Large intestine (tissue), 12 donors: Measurements from ENCODE around the gene DNAJB12. TPM values are rescaled to one million over a fixed set of nuclear protein-coding genes. Genes with fewer than 3 reads are reported as not detected.
"Not testable (repeated sequence)": the region's sequence is repeated elsewhere in the genome, so short reads cannot be mapped to it uniquely, and the experiment has no call there.

Experiments
- DNase-seq, 2 donors: peaks; one replicate each; pipeline versions ENCODE4 v3.0.0 to v3.0.0-alpha.2; 2013
- H3K27ac ChIP-seq: one replicate; pipeline ENCODE4 v1.5.1; 2013; ENCODE audit warnings: low read length
- H3K27me3 ChIP-seq: 2 replicates; pipeline ENCODE4 v1.6.1; 2013; ENCODE audit warnings: low read length; ENCODE audit not compliant: control insufficient read depth, insufficient read depth
- H3K36me3 ChIP-seq: 2 replicates; pipeline ENCODE4 v1.6.1; 2013; ENCODE audit warnings: low read length; ENCODE audit not compliant: control insufficient read depth, insufficient read depth
- H3K4me1 ChIP-seq: one replicate; pipeline ENCODE4 v1.6.1; 2013; ENCODE audit warnings: low read length; ENCODE audit not compliant: control insufficient read depth, insufficient read depth
- H3K4me3 ChIP-seq: one replicate; pipeline ENCODE4 v1.5.1; 2013; ENCODE audit warnings: low read length
- H3K9me3 ChIP-seq: one replicate; pipeline ENCODE4 v1.6.1; 2013; ENCODE audit warnings: mild to moderate bottlenecking, low read depth, low read length, moderate library complexity; ENCODE audit not compliant: control insufficient read depth
- WGBS: methylation state at CpG from one replicate; pipeline ENCODE4 v1.1.5; 2013; ENCODE audit warnings: low lambda C conversion rate; ENCODE audit not compliant: insufficient coverage; 5-methylcytosine and 5-hydroxymethylcytosine counted together
- long read RNA-seq, 11 donors: transcript quantifications; one replicate each; lab custom pipeline, GENCODE V29; 2026
- polyA plus RNA-seq: library from polyadenylated mRNA; unstranded; fragments of 120-200 nt; gene quantifications from one replicate; pipeline ENCODE4 v1.2.1, GENCODE V29; 2013

DNAJB12 gene
- polyA plus RNA-seq, result 35.3 TPM
- long read RNA-seq, donor 1, full-length matches to known transcripts, result 6 of 6 reads
- long read RNA-seq, donor 1, partial matches to known transcripts, result 0 of 6 reads
- long read RNA-seq, donor 1, other reads (novel, unspliced or antisense), result 0 of 6 reads
- long read RNA-seq, donor 2, full-length matches to known transcripts, result 11 of 16 reads
- long read RNA-seq, donor 2, partial matches to known transcripts, result 5 of 16 reads
- long read RNA-seq, donor 2, other reads (novel, unspliced or antisense), result 0 of 16 reads
- long read RNA-seq, donor 3, result 0 reads
- long read RNA-seq, donor 4, full-length matches to known transcripts, result 2 of 2 reads
- long read RNA-seq, donor 4, partial matches to known transcripts, result 0 of 2 reads
- long read RNA-seq, donor 4, other reads (novel, unspliced or antisense), result 0 of 2 reads
- long read RNA-seq, donor 5, full-length matches to known transcripts, result 7 of 7 reads
- long read RNA-seq, donor 5, partial matches to known transcripts, result 0 of 7 reads
- long read RNA-seq, donor 5, other reads (novel, unspliced or antisense), result 0 of 7 reads
- long read RNA-seq, donor 6, full-length matches to known transcripts, result 11 of 16 reads
- long read RNA-seq, donor 6, partial matches to known transcripts, result 5 of 16 reads
- long read RNA-seq, donor 6, other reads (novel, unspliced or antisense), result 0 of 16 reads
- long read RNA-seq, donor 7, full-length matches to known transcripts, result 5 of 5 reads
- long read RNA-seq, donor 7, partial matches to known transcripts, result 0 of 5 reads
- long read RNA-seq, donor 7, other reads (novel, unspliced or antisense), result 0 of 5 reads
- long read RNA-seq, donor 8, full-length matches to known transcripts, result 14 of 20 reads
- long read RNA-seq, donor 8, partial matches to known transcripts, result 0 of 20 reads
- long read RNA-seq, donor 8, other reads (novel, unspliced or antisense), result 6 of 20 reads
- long read RNA-seq, donor 9, full-length matches to known transcripts, result 9 of 16 reads
- long read RNA-seq, donor 9, partial matches to known transcripts, result 0 of 16 reads
- long read RNA-seq, donor 9, other reads (novel, unspliced or antisense), result 7 of 16 reads
- long read RNA-seq, donor 10, full-length matches to known transcripts, result 19 of 29 reads
- long read RNA-seq, donor 10, partial matches to known transcripts, result 5 of 29 reads
- long read RNA-seq, donor 10, other reads (novel, unspliced or antisense), result 5 of 29 reads
- long read RNA-seq, donor 11, full-length matches to known transcripts, result 14 of 14 reads
- long read RNA-seq, donor 11, partial matches to known transcripts, result 0 of 14 reads
- long read RNA-seq, donor 11, other reads (novel, unspliced or antisense), result 0 of 14 reads

GRCh38 chr10:72354356-72355213 is at the start of gene DNAJB12:
TSS of gene DNAJB12 (minus strand) at chr10:72354919. CDS start at chr10:72354897, 22 bp downstream.
- Histone ChIP-seq H3K9me3 (no peaks in the 10 kb centered on the region), H3K4me3 (peak within 1 kb of the TSS; percentile 89), H3K27ac (peak within 1 kb of the TSS; percentile 98), H3K36me3 (peaks cover 26% of the 10 kb centered on the region), H3K27me3 (no peaks in the 10 kb centered on the region), H3K4me1 (peaks cover 9% of the 10 kb centered on the region)
- WGBS, result no CpG with 5 or more reads among the region's 74 CpGs
- peak; percentile 94 to 99 for DNase-seq

GRCh38 chr10:72395581-72395980 is 40.9 kb upstream of the DNAJB12 start:
- DNase-seq, H3K27ac ChIP-seq, H3K36me3 ChIP-seq, H3K4me3 ChIP-seq, H3K9me3 ChIP-seq, H3K4me1 ChIP-seq, H3K27me3 ChIP-seq: not testable (repeated sequence)
- no CpG with 5 or more reads among the region's 3 CpGs for WGBS

GRCh38 chr10:72392571-72392970 is 37.9 kb upstream of the DNAJB12 start:
- 100% methylated on average over 1 of the region's 1 CpG for WGBS
- Histone ChIP-seq H3K4me3 (no peak overlapping the region), H3K27ac (no peak overlapping the region), H3K9me3 (peaks cover 4% of the 10 kb centered on the region), H3K36me3 (peaks cover 10% of the 10 kb centered on the region), H3K4me1 (no peaks in the 10 kb centered on the region), H3K27me3 (no peaks in the 10 kb centered on the region)
- DNase-seq, result no peak

- H3K27ac ChIP-seq, result no peak overlapping the region
- peaks cover 10% of the 10 kb centered on the region for H3K36me3 ChIP-seq
- WGBS, result no CpG with 5 or more reads among the region's 2 CpGs
- no peaks in the 10 kb centered on the region for H3K27me3 ChIP-seq
- H3K9me3 ChIP-seq, result peaks cover 4% of the 10 kb centered on the region
- H3K4me1 ChIP-seq, result no peaks in the 10 kb centered on the region
- no peak for DNase-seq
- no peak overlapping the region for H3K4me3 ChIP-seq
Measured at GRCh38 chr10:72390764-72391163, 36.0 kb upstream of the DNAJB12 start.

- Histone ChIP-seq H3K4me3 (no peak overlapping the region), H3K27ac (no peak overlapping the region), H3K9me3 (no peaks in the 10 kb centered on the region), H3K4me1 (no peaks in the 10 kb centered on the region), H3K36me3 (peaks cover 8% of the 10 kb centered on the region), H3K27me3 (no peaks in the 10 kb centered on the region)
- DNase-seq, result no peak
- no CpG with 5 or more reads among the region's 5 CpGs for WGBS
Measured at GRCh38 chr10:72389716-72390115, 35.0 kb upstream of the DNAJB12 start.

GRCh38 chr10:72389014-72389413 is 34.3 kb upstream of the DNAJB12 start:
- H3K9me3 ChIP-seq, result no peaks in the 10 kb centered on the region
- H3K36me3 ChIP-seq, result peaks cover 4% of the 10 kb centered on the region
- WGBS, result no CpG with 5 or more reads among the region's 1 CpG
- no peak overlapping the region for H3K27ac ChIP-seq
- no peaks in the 10 kb centered on the region for H3K27me3 ChIP-seq
- no peak for DNase-seq
- H3K4me1 ChIP-seq, result no peaks in the 10 kb centered on the region
- no peak overlapping the region for H3K4me3 ChIP-seq

GRCh38 chr10:72388062-72388461 is 33.3 kb upstream of the DNAJB12 start:
- H3K36me3 ChIP-seq, result peaks cover 2% of the 10 kb centered on the region
- no peak overlapping the region for H3K4me3 ChIP-seq
- no CpG with 5 or more reads among the region's 5 CpGs for WGBS
- no peaks in the 10 kb centered on the region for H3K27me3 ChIP-seq
- no peaks in the 10 kb centered on the region for H3K4me1 ChIP-seq
- DNase-seq, result no peak
- no peaks in the 10 kb centered on the region for H3K9me3 ChIP-seq
- no peak overlapping the region for H3K27ac ChIP-seq

GRCh38 chr10:72386916-72387586 is 32.3 kb upstream of the DNAJB12 start:
- DNase-seq, result no peak
- H3K36me3 ChIP-seq, result peaks cover 2% of the 10 kb centered on the region
- no peak overlapping the region for H3K4me3 ChIP-seq
- no peaks in the 10 kb centered on the region for H3K4me1 ChIP-seq
- 100% methylated on average over 1 of the region's 3 CpGs for WGBS
- no peak overlapping the region for H3K27ac ChIP-seq
- no peaks in the 10 kb centered on the region for H3K27me3 ChIP-seq
- H3K9me3 ChIP-seq, result no peaks in the 10 kb centered on the region

GRCh38 chr10:72385724-72386123 is 31.0 kb upstream of the DNAJB12 start:
- no peak for DNase-seq
- H3K4me3 ChIP-seq, result no peak overlapping the region
- no peaks in the 10 kb centered on the region for H3K27me3 ChIP-seq
- WGBS, result no CpG with 5 or more reads among the region's 4 CpGs
- H3K27ac ChIP-seq, result no peak overlapping the region
- no peaks in the 10 kb centered on the region for H3K4me1 ChIP-seq
- no peaks in the 10 kb centered on the region for H3K36me3 ChIP-seq
- no peaks in the 10 kb centered on the region for H3K9me3 ChIP-seq
